Immature natural killer cell (primary cell): Measurements from ENCODE around the gene CFAP107. TPM values are rescaled to one million over a fixed set of nuclear protein-coding genes. Genes with fewer than 3 reads are reported as not detected.

Experiments used
- DNase-seq, 3 donors: peaks; one replicate each; pipeline ENCODE4 v3.0.0; 2022; ENCODE audit warnings: mixed read lengths in 1 of 3
- H3K27ac Mint-ChIP-seq, 6 donors: one replicate each; pipeline ENCODE4 v1.8.0; 2020; ENCODE audit warnings: mixed read lengths in 6 of 6, mild to moderate bottlenecking in 5 of 6, inconsistent platforms in 4 of 6, moderate library complexity in 3 of 6
- H3K27me3 Mint-ChIP-seq, 3 donors: one replicate each; pipeline ENCODE4 v1.8.0; 2020 to 2021; ENCODE audit warnings: low read depth in 3 of 3, mild to moderate bottlenecking in 3 of 3, mixed read lengths in 3 of 3, moderate library complexity in 3 of 3, inconsistent platforms in 1 of 3
- H3K36me3 Mint-ChIP-seq, 3 donors: one replicate each; pipeline ENCODE4 v1.8.0; 2020; ENCODE audit warnings: mixed read lengths in 3 of 3, inconsistent platforms in 2 of 3, mild to moderate bottlenecking in 2 of 3
- H3K4me1 Mint-ChIP-seq, 2 donors: one replicate each; pipeline ENCODE4 v1.8.0; 2020; ENCODE audit warnings: inconsistent platforms in 2 of 2, mild to moderate bottlenecking in 2 of 2, mixed read lengths in 2 of 2, moderate library complexity in 1 of 2
- H3K4me3 Mint-ChIP-seq, 5 donors: one replicate each; pipeline ENCODE4 v1.8.0; 2020; ENCODE audit warnings: mild to moderate bottlenecking in 5 of 5, mixed read lengths in 5 of 5, inconsistent platforms in 3 of 5, moderate library complexity in 3 of 5
- H3K9me3 Mint-ChIP-seq, 6 donors: one replicate each; pipeline ENCODE4 v1.8.0; 2020; ENCODE audit warnings: mild to moderate bottlenecking in 6 of 6, mixed read lengths in 6 of 6, inconsistent platforms in 4 of 6, moderate library complexity in 3 of 6
- polyA plus RNA-seq, 3 donors: library from polyadenylated mRNA; unstranded; fragments of 300-500 nt; fragmentation: Illumina TruSeq; gene quantifications; one replicate each; pipeline ENCODE4 v1.2.3, GENCODE V29; 2021

Gene CFAP107
- polyA plus RNA-seq, 3 donors from 2014 or later: not detected

GRCh38 chr1:12756273-12756672 lies 10.3 kb downstream of the CFAP107 start:
- Mint-ChIP-seq H3K36me3 (no peaks in the 10 kb centered on the region), H3K4me1 (no peaks in the 10 kb centered on the region), H3K27ac (no peak overlapping the region), H3K4me3 (no peak overlapping the region), H3K9me3 (peaks cover 0 to 3% (median 0%) of the 10 kb centered on the region in 6 donors), H3K27me3 (peaks cover 8 to 12% (median 8%) of the 10 kb centered on the region in 3 donors)
- DNase-seq: no peak

- Mint-ChIP-seq H3K27me3 (peaks cover 8 to 12% (median 8%) of the 10 kb centered on the region in 3 donors), H3K4me1 (no peaks in the 10 kb centered on the region), H3K36me3 (no peaks in the 10 kb centered on the region), H3K9me3 (peaks cover 0 to 3% (median 0%) of the 10 kb centered on the region in 6 donors), H3K27ac (no peak overlapping the region), H3K4me3 (no peak overlapping the region)
- no peak for DNase-seq
Observed at GRCh38 chr1:12756768-12757413, 10.9 kb downstream of the CFAP107 start.

GRCh38 chr1:12757836-12758235 lies 11.8 kb downstream of the CFAP107 start:
- H3K9me3 Mint-ChIP-seq: peaks cover 0 to 3% (median 0%) of the 10 kb centered on the region in 6 donors
- peaks cover 8 to 10% (median 9%) of the 10 kb centered on the region in 3 donors for H3K27me3 Mint-ChIP-seq
- H3K4me1 Mint-ChIP-seq: no peaks in the 10 kb centered on the region
- no peak overlapping the region for H3K4me3 Mint-ChIP-seq
- peak overlapping the region in 1 of 6 donors; percentile 25 for H3K27ac Mint-ChIP-seq
- H3K36me3 Mint-ChIP-seq: no peaks in the 10 kb centered on the region
- DNase-seq: no peak

GRCh38 chr1:12760256-12760795 lies 14.3 kb downstream of the CFAP107 start:
- DNase-seq: no peak
- no peak overlapping the region for H3K4me3 Mint-ChIP-seq
- no peak overlapping the region for H3K27ac Mint-ChIP-seq
- no peaks in the 10 kb centered on the region for H3K36me3 Mint-ChIP-seq
- H3K9me3 Mint-ChIP-seq: peaks cover 0 to 3% (median 0%) of the 10 kb centered on the region in 6 donors
- no peaks in the 10 kb centered on the region for H3K4me1 Mint-ChIP-seq
- peaks cover 5 to 14% (median 9%) of the 10 kb centered on the region in 3 donors for H3K27me3 Mint-ChIP-seq

GRCh38 chr1:12761781-12762180 lies 15.8 kb downstream of the CFAP107 start:
- Mint-ChIP-seq H3K4me1 (no peaks in the 10 kb centered on the region), H3K27me3 (peaks cover 5 to 15% (median 14%) of the 10 kb centered on the region in 3 donors), H3K36me3 (no peaks in the 10 kb centered on the region), H3K9me3 (peaks cover 0 to 3% (median 0%) of the 10 kb centered on the region in 6 donors), H3K4me3 (no peak overlapping the region), H3K27ac (no peak overlapping the region)
- DNase-seq: no peak

- Mint-ChIP-seq H3K27ac (no peak overlapping the region), H3K4me3 (no peak overlapping the region), H3K9me3 (peaks cover 0 to 3% (median 0%) of the 10 kb centered on the region in 6 donors), H3K27me3 (peaks cover 5 to 14% (median 12%) of the 10 kb centered on the region in 3 donors), H3K36me3 (no peaks in the 10 kb centered on the region), H3K4me1 (no peaks in the 10 kb centered on the region)
- no peak for DNase-seq
Observed at GRCh38 chr1:12762766-12763165, 16.8 kb downstream of the CFAP107 start.

GRCh38 chr1:12763479-12763878 lies 17.5 kb downstream of the CFAP107 start:
- no peak for DNase-seq
- Mint-ChIP-seq H3K4me3 (no peak overlapping the region), H3K27me3 (peaks cover 9 to 12% (median 10%) of the 10 kb centered on the region in 3 donors), H3K9me3 (no peaks in the 10 kb centered on the region), H3K4me1 (no peaks in the 10 kb centered on the region), H3K36me3 (no peaks in the 10 kb centered on the region), H3K27ac (no peak overlapping the region)

GRCh38 chr1:12764016-12764415 lies 18.0 kb downstream of the CFAP107 start:
- Mint-ChIP-seq H3K36me3 (no peaks in the 10 kb centered on the region), H3K27ac (no peak overlapping the region), H3K4me3 (no peak overlapping the region), H3K27me3 (peaks cover 9 to 12% (median 10%) of the 10 kb centered on the region in 3 donors), H3K9me3 (no peaks in the 10 kb centered on the region), H3K4me1 (no peaks in the 10 kb centered on the region)
- DNase-seq: no peak

- Mint-ChIP-seq H3K36me3 (no peaks in the 10 kb centered on the region), H3K9me3 (no peaks in the 10 kb centered on the region), H3K27ac (no peak overlapping the region), H3K4me1 (no peaks in the 10 kb centered on the region), H3K4me3 (no peak overlapping the region), H3K27me3 (peaks cover 3 to 11% (median 9%) of the 10 kb centered on the region in 3 donors)
- DNase-seq: no peak
Observed at GRCh38 chr1:12769031-12769430, 23.0 kb downstream of the CFAP107 start.

GRCh38 chr1:12769976-12770505 lies 24.0 kb downstream of the CFAP107 start:
- Mint-ChIP-seq H3K36me3 (no peaks in the 10 kb centered on the region), H3K4me1 (no peaks in the 10 kb centered on the region), H3K27ac (no peak overlapping the region), H3K4me3 (no peak overlapping the region), H3K9me3 (no peaks in the 10 kb centered on the region), H3K27me3 (peaks cover 3 to 9% (median 9%) of the 10 kb centered on the region in 3 donors)
- DNase-seq: no peak

- H3K9me3 Mint-ChIP-seq: no peaks in the 10 kb centered on the region
- H3K27ac Mint-ChIP-seq: no peak overlapping the region
- H3K36me3 Mint-ChIP-seq: no peaks in the 10 kb centered on the region
Observed at GRCh38 chr1:12770620-12771019, 24.6 kb downstream of the CFAP107 start.

GRCh38 chr1:12771186-12771585 lies 25.2 kb downstream of the CFAP107 start:
- Mint-ChIP-seq H3K4me3 (no peak overlapping the region), H3K9me3 (no peaks in the 10 kb centered on the region), H3K27ac (no peak overlapping the region), H3K4me1 (no peaks in the 10 kb centered on the region), H3K36me3 (no peaks in the 10 kb centered on the region), H3K27me3 (peaks cover 3 to 11% (median 3%) of the 10 kb centered on the region in 3 donors)
- no peak for DNase-seq

More at GRCh38 chr1:12770620-12771019, 24.6 kb downstream of the CFAP107 start:
- Mint-ChIP-seq H3K4me1 (no peaks in the 10 kb centered on the region), H3K27me3 (peaks cover 3 to 9% (median 6%) of the 10 kb centered on the region in 3 donors), H3K4me3 (no peak overlapping the region)
- no peak for DNase-seq

- Mint-ChIP-seq H3K27me3 (peaks cover 3 to 13% (median 4%) of the 10 kb centered on the region in 3 donors), H3K4me3 (no peak overlapping the region), H3K27ac (no peak overlapping the region), H3K36me3 (no peaks in the 10 kb centered on the region), H3K4me1 (no peaks in the 10 kb centered on the region), H3K9me3 (no peaks in the 10 kb centered on the region)
- DNase-seq: no peak
Observed at GRCh38 chr1:12772520-12772919, 26.5 kb downstream of the CFAP107 start.

- Mint-ChIP-seq H3K27me3 (peaks cover 3 to 8% (median 5%) of the 10 kb centered on the region in 3 donors), H3K4me3 (no peak within 1 kb of the TSS), H3K4me1 (no peaks in the 10 kb centered on the region), H3K27ac (no peak within 1 kb of the TSS), H3K9me3 (no peaks in the 10 kb centered on the region), H3K36me3 (no peaks in the 10 kb centered on the region)
- no peak for DNase-seq
Observed at GRCh38 chr1:12773438-12773837, 27.4 kb downstream of the CFAP107 start, which contains the start of gene PRAMEF12. PRAMEF12 (plus strand) TSS chr1:12773738; CDS start chr1:12774868, 1,130 bp downstream.
